NCI-H526 treated with DMSO at 0.1 percent for 48 hours (cell line): ENCODE data around the gene AGK.

Experiments
- DNase-seq: peaks from one replicate; lab custom pipeline; 2025; lab: John Stamatoyannopoulos, UW

The AGK gene

GRCh38 chr7:141704741-141705140 lies 153.5 kb downstream of the AGK start:
- no peak for DNase-seq
